H9 (cell line): ENCODE measurements around the gene UNC13C. TPM values are rescaled to one million over a fixed set of nuclear protein-coding genes. Genes with fewer than 3 reads are reported as not detected.

Experiments used
- DNase-seq: peaks from one replicate; pipeline ENCODE4 v3.0.0-alpha.2; 2017
- H2AFZ ChIP-seq: one replicate; pipeline ENCODE4 v1.6.1; 2013; ENCODE audit warnings: mild to moderate bottlenecking, low read length, control low read depth, moderate library complexity
- H2AK5ac ChIP-seq: 2 replicates; pipeline ENCODE4 v1.6.1; 2013; ENCODE audit warnings: low read length, control low read depth, mixed read lengths; ENCODE audit not compliant: insufficient read length
- H2BK120ac ChIP-seq: one replicate; pipeline ENCODE4 v1.6.1; 2013; ENCODE audit warnings: low read depth, mild to moderate bottlenecking, low read length, control low read depth, inconsistent platforms; ENCODE audit not compliant: poor library complexity, severe bottlenecking
- H2BK12ac ChIP-seq: 2 replicates; pipeline ENCODE4 v1.6.1; 2013; ENCODE audit warnings: low read length, control low read depth, mixed read lengths, low read depth; ENCODE audit not compliant: insufficient read length
- H2BK15ac ChIP-seq: 2 replicates; pipeline ENCODE4 v1.6.1; 2013; ENCODE audit warnings: low read depth, low read length, control low read depth
- H2BK20ac ChIP-seq: one replicate; pipeline ENCODE4 v1.6.1; 2013; ENCODE audit warnings: low read depth, mild to moderate bottlenecking, low read length, control low read depth, inconsistent platforms; ENCODE audit not compliant: poor library complexity, severe bottlenecking
- H2BK5ac ChIP-seq: 2 replicates; pipeline ENCODE4 v1.6.1; 2013; ENCODE audit warnings: low read length, control low read depth, mixed read lengths; ENCODE audit not compliant: insufficient read length
- H3K14ac ChIP-seq: 2 replicates; pipeline ENCODE4 v1.6.1; 2013; ENCODE audit warnings: low read length, control low read depth; ENCODE audit not compliant: insufficient read depth
- H3K18ac ChIP-seq: 2 replicates; pipeline ENCODE4 v1.6.1; 2013; ENCODE audit warnings: low read depth, mild to moderate bottlenecking, mixed read lengths, low read length, control low read depth; ENCODE audit not compliant: insufficient read length
- H3K23ac ChIP-seq: 2 replicates; pipeline ENCODE4 v1.6.1; 2013; ENCODE audit warnings: low read length, control low read depth, mixed read lengths, low read depth; ENCODE audit not compliant: insufficient read length
- H3K23me2 ChIP-seq: 2 replicates; pipeline ENCODE4 v1.6.1; 2013; ENCODE audit warnings: low read depth, mild to moderate bottlenecking, mixed read lengths, low read length, control low read depth; ENCODE audit not compliant: insufficient read length, poor library complexity, severe bottlenecking
- H3K27ac ChIP-seq: 2 replicates; pipeline ENCODE4 v1.5.1; 2013; ENCODE audit warnings: low read length, control low read depth, mixed read lengths, low read depth; ENCODE audit not compliant: insufficient read length
- H3K27me3 ChIP-seq: 2 replicates; pipeline ENCODE4 v1.6.1; 2013; ENCODE audit warnings: low read length, control low read depth, inconsistent platforms; ENCODE audit not compliant: insufficient read depth
- H3K4ac ChIP-seq: 2 replicates; pipeline ENCODE4 v1.6.1; 2013; ENCODE audit warnings: low read depth, mild to moderate bottlenecking, control low read depth, inconsistent platforms, low read length, moderate library complexity
- H3K4me1 ChIP-seq: 2 replicates; pipeline ENCODE4 v1.6.1; 2013; ENCODE audit warnings: low read length, control low read depth, inconsistent platforms; ENCODE audit not compliant: insufficient read depth
- H3K4me2 ChIP-seq: 2 replicates; pipeline ENCODE4 v1.6.1; 2013; ENCODE audit warnings: low read length, control low read depth, mixed read lengths; ENCODE audit not compliant: insufficient read length, insufficient read depth
- H3K56ac ChIP-seq: 2 replicates; pipeline ENCODE4 v1.6.1; 2013; ENCODE audit warnings: low read depth, mild to moderate bottlenecking, mixed read lengths, low read length, control low read depth; ENCODE audit not compliant: insufficient read length
- H3K79me1 ChIP-seq: 2 replicates; pipeline ENCODE4 v1.6.1; 2013; ENCODE audit warnings: low read depth, mild to moderate bottlenecking, moderate library complexity, low read length, control low read depth, inconsistent platforms; ENCODE audit not compliant: insufficient read depth, poor library complexity, severe bottlenecking
- H3K79me2 ChIP-seq: 2 replicates; pipeline ENCODE4 v1.6.1; 2013; ENCODE audit warnings: low read length, control low read depth, inconsistent platforms; ENCODE audit not compliant: insufficient read depth
- H3K9ac ChIP-seq: 2 replicates; pipeline ENCODE4 v1.6.1; 2013; ENCODE audit warnings: low read length, control low read depth, mixed read lengths; ENCODE audit not compliant: insufficient read length; ENCODE audit errors: extremely low read depth
- H3K9me3 ChIP-seq: one replicate; pipeline ENCODE4 v1.6.1; 2013; ENCODE audit warnings: low read depth, low read length, inconsistent platforms; ENCODE audit not compliant: control insufficient read depth
- H3T11ph ChIP-seq: one replicate; pipeline ENCODE4 v1.6.1; 2013; ENCODE audit warnings: mild to moderate bottlenecking, low read length, control low read depth, inconsistent platforms
- H4K20me1 ChIP-seq: one replicate; pipeline ENCODE4 v1.6.1; 2013; ENCODE audit not compliant: control insufficient read depth, insufficient read length, insufficient read depth
- H4K5ac ChIP-seq: 2 replicates; pipeline ENCODE4 v1.6.1; 2013; ENCODE audit warnings: low read depth, mild to moderate bottlenecking, mixed read lengths, low read length, control low read depth; ENCODE audit not compliant: insufficient read length
- H4K8ac ChIP-seq: replicated peaks from 2 replicates; pipeline ENCODE4 v1.6.1; 2013; ENCODE audit warnings: low read length, control low read depth, mixed read lengths, low read depth; ENCODE audit not compliant: insufficient read length
- H4K91ac ChIP-seq: 2 replicates; pipeline ENCODE4 v1.6.1; 2013; ENCODE audit warnings: low read depth, mild to moderate bottlenecking, moderate library complexity, mixed read lengths, low read length, control low read depth; ENCODE audit not compliant: insufficient read length
- H3K27ac Mint-ChIP-seq, 3 experiments: 2 replicates in 2 of 3; 3 replicates in 1 of 3; pipeline ENCODE4 v1.8.0; 2020 to 2021; ENCODE audit warnings: mixed read lengths in 3 of 3, mild to moderate bottlenecking in 1 of 3, moderate library complexity in 1 of 3
- H3K27me3 Mint-ChIP-seq: 2 replicates; pipeline ENCODE4 v1.8.0; 2021; ENCODE audit warnings: low read depth, mild to moderate bottlenecking, moderate library complexity, mixed read lengths
- H3K36me3 Mint-ChIP-seq, 3 experiments: 2 replicates in 2 of 3; 3 replicates in 1 of 3; pipeline ENCODE4 v1.8.0; 2020 to 2021; ENCODE audit warnings: low read depth in 3 of 3, mixed read lengths in 3 of 3; ENCODE audit not compliant: insufficient read depth in 1 of 3
- H3K4me1 Mint-ChIP-seq, 2 experiments: 2 replicates each; pipeline ENCODE4 v1.8.0; 2020; ENCODE audit warnings: mixed read lengths in 2 of 2
- H3K4me3 Mint-ChIP-seq, 2 experiments: 2 replicates in 1 of 2; 3 replicates in 1 of 2; pipeline ENCODE4 v1.8.0; 2020 to 2021; ENCODE audit warnings: mild to moderate bottlenecking in 2 of 2, mixed read lengths in 2 of 2, moderate library complexity in 1 of 2
- H3K9me3 Mint-ChIP-seq, 2 experiments: 2 replicates in 1 of 2; 3 replicates in 1 of 2; pipeline ENCODE4 v1.8.0; 2020; ENCODE audit warnings: mild to moderate bottlenecking in 2 of 2, mixed read lengths in 2 of 2, moderate library complexity in 1 of 2
- CTCF ChIP-seq: fragments of 200-600 bp; sonication (generic); conservative IDR thresholded peaks from 3 replicates; pipeline ENCODE4 v1.8.0; 2021; ENCODE audit warnings: antibody characterized with exemption, mild to moderate bottlenecking
- WGBS: extraction: QIAGEN DNeasy Blood & Tissue Kit; methylation state at CpG from one replicate; pipeline ENCODE4 v1.1.7; 2013; ENCODE audit warnings: missing lambda C conversion rate, low lambda C conversion rate, mixed read lengths; ENCODE audit not compliant: insufficient read length; ENCODE audit errors: extremely low coverage; 5-methylcytosine and 5-hydroxymethylcytosine counted together
- total RNA-seq: library from RNA; stranded (reverse); gene quantifications from 2 replicates; pipeline ENCODE4 v1.2.1, GENCODE V29; 2021

The UNC13C gene
- total RNA-seq, 1 experiment from 2014 or later, result 0.02 TPM

- Mint-ChIP-seq H3K9me3 (no peaks in the 10 kb centered on the region), H3K4me1 (no peaks in the 10 kb centered on the region), H3K27ac (no peak overlapping the region), H3K4me3 (no peak overlapping the region), H3K27me3 (no peaks in the 10 kb centered on the region), H3K36me3 (no peaks in the 10 kb centered on the region)
- no peaks in the 10 kb centered on the region for H3K23me2 ChIP-seq
- H3K18ac ChIP-seq, result no peak overlapping the region
- no peak overlapping the region for H4K8ac ChIP-seq
- H3K14ac ChIP-seq, result no peak overlapping the region
- H2BK20ac ChIP-seq, result no peak overlapping the region
- no peak overlapping the region for H2BK15ac ChIP-seq
- H4K20me1 ChIP-seq, result no peaks in the 10 kb centered on the region
- H2BK120ac ChIP-seq, result no peak overlapping the region
- H4K91ac ChIP-seq, result no peak overlapping the region
- no peak overlapping the region for H3K27ac ChIP-seq
- no peak for DNase-seq
- H3K4ac ChIP-seq, result no peak overlapping the region
- no peak for TF ChIP-seq CTCF
- H3K9me3 ChIP-seq, result no peaks in the 10 kb centered on the region
- no peak overlapping the region for H3T11ph ChIP-seq
- H3K56ac ChIP-seq, result no peak overlapping the region
- H2BK5ac ChIP-seq, result no peak overlapping the region
- H2BK12ac ChIP-seq, result no peak overlapping the region
- no CpG with 5 or more reads among the region's 2 CpGs for WGBS
- no peak overlapping the region for H3K23ac ChIP-seq
- H3K27me3 ChIP-seq, result no peaks in the 10 kb centered on the region
- no peak overlapping the region for H2AK5ac ChIP-seq
- no peaks in the 10 kb centered on the region for H3K79me1 ChIP-seq
- H3K79me2 ChIP-seq, result no peaks in the 10 kb centered on the region
- no peak overlapping the region for H3K9ac ChIP-seq
- H4K5ac ChIP-seq, result no peak overlapping the region
- no peak overlapping the region for H2AFZ ChIP-seq
- no peaks in the 10 kb centered on the region for H3K4me1 ChIP-seq
- H3K4me2 ChIP-seq, result no peak overlapping the region
These were observed 67.2 kb downstream of the UNC13C start for GRCh38 chr15:54045397-54045796.
